ENCODE data around the gene SPPL3.
"Not testable (repeated sequence)": the region's sequence is repeated elsewhere in the genome, so short reads cannot be mapped to it uniquely, and the experiment has no call there.

The SPPL3 gene

GRCh38 chr12:120905856-120906384 lies 1.8 kb upstream of the SPPL3 start:
- DNase-seq (ENCODE audit: low spot score) = no peak
- peak overlapping the region; percentile 95 for H3K27ac ChIP-seq
- ChIA-PET POLR2A (ENCODE audit: low non-redundant PET) (no interaction called here), CTCF (no interaction called here)
- no peak for TF ChIP-seq CTCF (conservative IDR thresholded peaks at IDR 0.05; ENCODE audit: low read depth)

GRCh38 chr12:120903412-120904196 lies 554 bp downstream of the SPPL3 start:
- ChIA-PET CTCF (interaction anchor here (0.6 to 1.7 kb wide), 4 partner anchors 13 to 114 kb away, joined by 3 to 5 read pairs (median 4); no protein-coding TSS in a partner anchor), POLR2A (ENCODE audit: low non-redundant PET) (interaction anchor here (0.5 to 1.1 kb wide), 3 partner anchors 8 to 92 kb away, joined by 3 to 5 read pairs (median 3); no protein-coding TSS in a partner anchor)
- peak; percentile 75 for DNase-seq (ENCODE audit: low spot score)
- TF ChIP-seq CTCF (conservative IDR thresholded peaks at IDR 0.05; ENCODE audit: low read depth) = no peak
- H3K27ac ChIP-seq = peak overlapping the region; percentile 95

- POLR2A ChIA-PET (ENCODE audit: low non-redundant PET) = interaction anchor here (1.1 kb wide), 1 partner anchor 24 kb away, joined by 5 read pairs; no protein-coding TSS in a partner anchor
- no peak for DNase-seq (ENCODE audit: low spot score)
- TF ChIP-seq CTCF (conservative IDR thresholded peaks at IDR 0.05; ENCODE audit: low read depth) = no peak
- H3K27ac ChIP-seq = peak overlapping the region; percentile 95
- CTCF ChIA-PET = interaction anchor here (0.5 to 0.6 kb wide), 2 partner anchors 61 to 106 kb away, joined by 3 read pairs; no protein-coding TSS in a partner anchor
These were observed 1.2 kb downstream of the SPPL3 start for GRCh38 chr12:120902846-120903411.

- DNase-seq (ENCODE audit: low spot score) = no peak
- ChIA-PET CTCF (interaction anchor here (0.6 kb wide), 1 partner anchor 321 kb away, joined by 3 read pairs; no protein-coding TSS in a partner anchor), POLR2A (ENCODE audit: low non-redundant PET) (interaction anchor here (0.6 kb wide), 1 partner anchor 181 kb away, joined by 3 read pairs; no protein-coding TSS in a partner anchor)
- H3K27ac ChIP-seq = no peak overlapping the region
- no peak for TF ChIP-seq CTCF (conservative IDR thresholded peaks at IDR 0.05; ENCODE audit: low read depth)
These were observed 2.3 kb downstream of the SPPL3 start for GRCh38 chr12:120901818-120902217.

DNA sequence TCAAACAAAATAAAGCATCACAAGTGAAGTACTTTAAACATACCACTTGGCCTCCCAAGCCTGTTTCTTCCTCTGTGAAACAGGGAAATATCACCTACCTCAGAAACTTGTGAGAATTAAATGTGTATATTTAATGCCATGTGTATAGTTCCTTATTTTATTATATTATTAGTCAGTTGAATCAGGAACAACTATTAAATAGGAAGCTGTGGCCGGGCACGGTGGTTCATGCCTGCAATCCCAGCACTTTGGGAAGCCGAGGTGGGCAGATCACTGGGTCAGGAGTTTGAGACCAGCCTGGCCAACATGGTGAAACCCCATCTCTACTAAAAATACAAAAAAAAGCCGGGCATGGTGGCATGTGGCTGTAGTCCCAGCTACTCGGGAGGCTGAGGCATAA lies 3.1 kb downstream of the SPPL3 start:
- CTCF ChIA-PET = interaction anchor here (0.6 kb wide), 1 partner anchor 321 kb away, joined by 3 read pairs; no protein-coding TSS in a partner anchor

GRCh38 chr12:120895532-120895931 lies 8.6 kb downstream of the SPPL3 start:
- ChIA-PET POLR2A (ENCODE audit: low non-redundant PET) (interaction anchor here (0.6 kb wide), 1 partner anchor 9 kb away, joined by 3 read pairs; the partner anchor contains the start of gene SPPL3), CTCF (no interaction called here)
- no peak overlapping the region for H3K27ac ChIP-seq
- no peak for DNase-seq (ENCODE audit: low spot score)
- no peak for TF ChIP-seq CTCF (conservative IDR thresholded peaks at IDR 0.05; ENCODE audit: low read depth)

More for the DNA sequence above, 3.1 kb downstream of the SPPL3 start:
- POLR2A ChIA-PET (ENCODE audit: low non-redundant PET); H3K27ac ChIP-seq; DNase-seq (ENCODE audit: low spot score): not testable (repeated sequence)

All from RWPE1 (cell line).